Neural cell (in vitro differentiated cells): ENCODE data around the gene OSBPL5.

Experiments
- EP300 ChIP-seq: fragments of 450-650 bp; conservative IDR thresholded peaks from 2 replicates; pipeline ENCODE4 v1.6.1; 2014; ENCODE audit warnings: antibody characterized with exemption, mild to moderate bottlenecking, moderate library complexity; ENCODE audit not compliant: poor library complexity, severe bottlenecking
- TAF1 ChIP-seq: IDR thresholded peaks from 2 replicates; pipeline ENCODE4 v1.6.1; 2012; ENCODE audit warnings: low read depth
- TF ChIP-seq, protein P1 (sequence below): fragments of 450-650 bp; IDR thresholded peaks from 2 replicates; pipeline ENCODE4 v1.5.1; 2014; ENCODE audit warnings: antibody characterized with exemption, mild to moderate bottlenecking, moderate library complexity; ENCODE audit not compliant: poor library complexity, severe bottlenecking

DNA sequence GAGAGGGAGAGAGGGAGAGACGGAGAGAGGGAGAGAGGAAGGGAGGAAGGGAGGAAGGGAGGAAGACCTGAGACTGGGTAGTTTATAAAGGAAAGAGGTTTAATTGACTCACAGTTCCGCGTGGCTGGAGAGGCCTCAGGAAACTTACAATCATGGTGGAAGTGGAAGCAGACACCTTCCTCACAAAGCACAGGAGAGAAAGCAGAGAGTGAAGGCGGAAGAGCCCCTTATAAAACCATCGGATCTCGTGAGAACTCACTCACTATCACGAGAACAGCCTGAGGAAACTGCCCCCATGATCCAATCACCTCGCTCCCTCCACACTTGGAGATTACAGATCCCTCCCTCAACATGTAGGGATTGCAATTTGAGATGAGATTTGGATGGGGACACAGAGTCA lies 95.7 kb downstream of the OSBPL5 start:
- no peak for TF ChIP-seq EP300
- TF ChIP-seq, protein P1, sequence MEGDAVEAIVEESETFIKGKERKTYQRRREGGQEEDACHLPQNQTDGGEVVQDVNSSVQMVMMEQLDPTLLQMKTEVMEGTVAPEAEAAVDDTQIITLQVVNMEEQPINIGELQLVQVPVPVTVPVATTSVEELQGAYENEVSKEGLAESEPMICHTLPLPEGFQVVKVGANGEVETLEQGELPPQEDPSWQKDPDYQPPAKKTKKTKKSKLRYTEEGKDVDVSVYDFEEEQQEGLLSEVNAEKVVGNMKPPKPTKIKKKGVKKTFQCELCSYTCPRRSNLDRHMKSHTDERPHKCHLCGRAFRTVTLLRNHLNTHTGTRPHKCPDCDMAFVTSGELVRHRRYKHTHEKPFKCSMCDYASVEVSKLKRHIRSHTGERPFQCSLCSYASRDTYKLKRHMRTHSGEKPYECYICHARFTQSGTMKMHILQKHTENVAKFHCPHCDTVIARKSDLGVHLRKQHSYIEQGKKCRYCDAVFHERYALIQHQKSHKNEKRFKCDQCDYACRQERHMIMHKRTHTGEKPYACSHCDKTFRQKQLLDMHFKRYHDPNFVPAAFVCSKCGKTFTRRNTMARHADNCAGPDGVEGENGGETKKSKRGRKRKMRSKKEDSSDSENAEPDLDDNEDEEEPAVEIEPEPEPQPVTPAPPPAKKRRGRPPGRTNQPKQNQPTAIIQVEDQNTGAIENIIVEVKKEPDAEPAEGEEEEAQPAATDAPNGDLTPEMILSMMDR: no peak
- no peak for TF ChIP-seq TAF1
